Liver (tissue), 3 donors: ENCODE data around the gene KIF23.

Source experiments
- CTCF ChIP-seq: fragments of 150-350 bp; IDR thresholded peaks from 2 replicates; pipeline ENCODE4 v1.5.1; 2017; ENCODE audit warnings: improper control_type of control experiment, low read depth, low read length; ENCODE audit not compliant: missing input control
- EGR1 ChIP-seq, 2 donors: IDR thresholded peaks; 2 replicates each; pipeline ENCODE4 v1.6.1; 2016 to 2018; ENCODE audit warnings: antibody characterized with exemption in 2 of 2, low read depth in 2 of 2
- FOXA1 ChIP-seq: IDR thresholded peaks from 2 replicates; pipeline ENCODE4 v1.6.1; 2016; ENCODE audit warnings: antibody characterized with exemption
- GABPA ChIP-seq, 2 donors: IDR thresholded peaks in 1 of 2; conservative IDR thresholded peaks in 1 of 2; 2 replicates each; pipeline ENCODE4 v1.6.1; 2016; ENCODE audit warnings: antibody characterized with exemption in 2 of 2, mild to moderate bottlenecking in 1 of 2, moderate library complexity in 1 of 2
- HNF4A ChIP-seq, 2 donors: conservative IDR thresholded peaks; 2 replicates each; pipeline ENCODE4 v1.6.1; 2016; ENCODE audit warnings: antibody characterized with exemption in 2 of 2, mild to moderate bottlenecking in 2 of 2
- JUND ChIP-seq, 2 donors: IDR thresholded peaks; 2 replicates each; pipeline ENCODE4 v1.6.1; 2016; ENCODE audit warnings: antibody characterized with exemption in 2 of 2
- MAX ChIP-seq: IDR thresholded peaks from 2 replicates; pipeline ENCODE4 v1.6.1; 2016; ENCODE audit warnings: antibody characterized with exemption
- REST ChIP-seq: IDR thresholded peaks from 2 replicates; pipeline ENCODE4 v1.6.1; 2016; ENCODE audit warnings: antibody characterized with exemption, mild to moderate bottlenecking
- TAF1 ChIP-seq: conservative IDR thresholded peaks from 2 replicates; pipeline ENCODE4 v1.6.1; 2016; ENCODE audit warnings: antibody characterized with exemption, mild to moderate bottlenecking
- YY1 ChIP-seq: IDR thresholded peaks from 2 replicates; pipeline ENCODE4 v1.6.1; 2016; ENCODE audit warnings: antibody characterized with exemption, mild to moderate bottlenecking
- ZBTB33 ChIP-seq: IDR thresholded peaks from 2 replicates; pipeline ENCODE4 v1.6.1; 2016; ENCODE audit warnings: antibody characterized with exemption
- donor health status: healthy.
- donor health status: healthy.

- TF ChIP-seq CTCF = no peak
- TF ChIP-seq YY1 = no peak
- TF ChIP-seq TAF1 = no peak
- TF ChIP-seq MAX = no peak
- TF ChIP-seq GABPA (IDR thresholded peaks at IDR 0.05 in 1 of 2, conservative IDR thresholded peaks at IDR 0.05 in 1 of 2) = no peak
- TF ChIP-seq REST = no peak
- no peak for TF ChIP-seq JUND (IDR thresholded peaks at IDR 0.05)
- TF ChIP-seq EGR1 (IDR thresholded peaks at IDR 0.05; ENCODE audit: low read depth in 2 of 2) = no peak
- TF ChIP-seq FOXA1 = no peak
- TF ChIP-seq HNF4A (conservative IDR thresholded peaks at IDR 0.05) = no peak
- TF ChIP-seq ZBTB33 = no peak
Measured at GRCh38 chr15:69459066-69459465, 44.9 kb downstream of the KIF23 start.
